ENCODE results near the gene SDHAF4.

DNA sequence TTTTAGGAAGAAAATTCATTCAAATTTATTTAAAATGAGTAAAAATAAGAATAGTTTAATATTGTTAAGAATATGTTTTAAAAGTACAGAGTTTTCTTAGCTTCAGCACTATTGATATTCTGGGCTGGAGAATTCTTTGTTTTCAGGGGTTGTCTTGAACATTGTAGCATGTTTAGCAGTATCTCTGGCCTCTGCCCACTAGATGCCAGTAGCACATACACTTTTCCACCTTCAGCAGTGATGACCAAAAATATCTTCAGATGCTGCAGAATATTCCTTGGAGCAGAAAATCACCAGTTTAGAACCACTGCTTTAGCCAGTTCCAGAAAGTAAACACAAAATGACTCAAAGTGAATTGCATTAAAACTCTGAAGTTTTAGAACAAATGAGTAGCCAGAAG, 19.4 kb upstream of the SDHAF4 start:
- TF ChIP-seq POLR2AphosphoS5 (IDR thresholded peaks at IDR 0.05; ENCODE audit: low read depth) = no peak
- TF ChIP-seq, protein P1, sequence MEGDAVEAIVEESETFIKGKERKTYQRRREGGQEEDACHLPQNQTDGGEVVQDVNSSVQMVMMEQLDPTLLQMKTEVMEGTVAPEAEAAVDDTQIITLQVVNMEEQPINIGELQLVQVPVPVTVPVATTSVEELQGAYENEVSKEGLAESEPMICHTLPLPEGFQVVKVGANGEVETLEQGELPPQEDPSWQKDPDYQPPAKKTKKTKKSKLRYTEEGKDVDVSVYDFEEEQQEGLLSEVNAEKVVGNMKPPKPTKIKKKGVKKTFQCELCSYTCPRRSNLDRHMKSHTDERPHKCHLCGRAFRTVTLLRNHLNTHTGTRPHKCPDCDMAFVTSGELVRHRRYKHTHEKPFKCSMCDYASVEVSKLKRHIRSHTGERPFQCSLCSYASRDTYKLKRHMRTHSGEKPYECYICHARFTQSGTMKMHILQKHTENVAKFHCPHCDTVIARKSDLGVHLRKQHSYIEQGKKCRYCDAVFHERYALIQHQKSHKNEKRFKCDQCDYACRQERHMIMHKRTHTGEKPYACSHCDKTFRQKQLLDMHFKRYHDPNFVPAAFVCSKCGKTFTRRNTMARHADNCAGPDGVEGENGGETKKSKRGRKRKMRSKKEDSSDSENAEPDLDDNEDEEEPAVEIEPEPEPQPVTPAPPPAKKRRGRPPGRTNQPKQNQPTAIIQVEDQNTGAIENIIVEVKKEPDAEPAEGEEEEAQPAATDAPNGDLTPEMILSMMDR (IDR thresholded peaks at IDR 0.05; ENCODE audit: insufficient read depth, low read length) = no peak
- TF ChIP-seq, protein P2, sequence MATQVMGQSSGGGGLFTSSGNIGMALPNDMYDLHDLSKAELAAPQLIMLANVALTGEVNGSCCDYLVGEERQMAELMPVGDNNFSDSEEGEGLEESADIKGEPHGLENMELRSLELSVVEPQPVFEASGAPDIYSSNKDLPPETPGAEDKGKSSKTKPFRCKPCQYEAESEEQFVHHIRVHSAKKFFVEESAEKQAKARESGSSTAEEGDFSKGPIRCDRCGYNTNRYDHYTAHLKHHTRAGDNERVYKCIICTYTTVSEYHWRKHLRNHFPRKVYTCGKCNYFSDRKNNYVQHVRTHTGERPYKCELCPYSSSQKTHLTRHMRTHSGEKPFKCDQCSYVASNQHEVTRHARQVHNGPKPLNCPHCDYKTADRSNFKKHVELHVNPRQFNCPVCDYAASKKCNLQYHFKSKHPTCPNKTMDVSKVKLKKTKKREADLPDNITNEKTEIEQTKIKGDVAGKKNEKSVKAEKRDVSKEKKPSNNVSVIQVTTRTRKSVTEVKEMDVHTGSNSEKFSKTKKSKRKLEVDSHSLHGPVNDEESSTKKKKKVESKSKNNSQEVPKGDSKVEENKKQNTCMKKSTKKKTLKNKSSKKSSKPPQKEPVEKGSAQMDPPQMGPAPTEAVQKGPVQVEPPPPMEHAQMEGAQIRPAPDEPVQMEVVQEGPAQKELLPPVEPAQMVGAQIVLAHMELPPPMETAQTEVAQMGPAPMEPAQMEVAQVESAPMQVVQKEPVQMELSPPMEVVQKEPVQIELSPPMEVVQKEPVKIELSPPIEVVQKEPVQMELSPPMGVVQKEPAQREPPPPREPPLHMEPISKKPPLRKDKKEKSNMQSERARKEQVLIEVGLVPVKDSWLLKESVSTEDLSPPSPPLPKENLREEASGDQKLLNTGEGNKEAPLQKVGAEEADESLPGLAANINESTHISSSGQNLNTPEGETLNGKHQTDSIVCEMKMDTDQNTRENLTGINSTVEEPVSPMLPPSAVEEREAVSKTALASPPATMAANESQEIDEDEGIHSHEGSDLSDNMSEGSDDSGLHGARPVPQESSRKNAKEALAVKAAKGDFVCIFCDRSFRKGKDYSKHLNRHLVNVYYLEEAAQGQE (IDR thresholded peaks at IDR 0.05; ENCODE audit: insufficient replicate concordance, low read depth) = no peak
